Lung (tissue), 12 donors: ENCODE data around the gene MCOLN2. TPM values are rescaled to one million over a fixed set of nuclear protein-coding genes. Genes with fewer than 3 reads are reported as not detected.

Experiments used
- ATAC-seq: fragments of 200-7000 bp; cut with Tn5 transposase; one replicate; pipeline ENCODE4 v1.9.1; 2020; ENCODE audit warnings: moderate number of reproducible peaks; ENCODE audit not compliant: insufficient read depth, low FRiP score
- DNase-seq, 3 donors: peaks; one replicate each; pipeline ENCODE4 v3.0.0-alpha.2; 2013 to 2017
- H3K27ac ChIP-seq, 2 donors: one replicate each; pipeline ENCODE4 v1.5.1; 2013; ENCODE audit warnings: mild to moderate bottlenecking in 2 of 2, moderate library complexity in 2 of 2, control low read depth in 1 of 2, inconsistent platforms in 1 of 2, low read depth in 1 of 2, low read length in 1 of 2
- H3K27me3 ChIP-seq, 3 donors: one replicate each; pipeline ENCODE4 v1.5.1; 2013; ENCODE audit warnings: low read length in 2 of 3; ENCODE audit not compliant: control insufficient read depth in 3 of 3, insufficient read depth in 3 of 3
- H3K36me3 ChIP-seq, 4 donors: one replicate each; pipeline ENCODE4 v1.5.1; 2013; ENCODE audit warnings: low read length in 4 of 4, mild to moderate bottlenecking in 1 of 4, moderate library complexity in 1 of 4; ENCODE audit not compliant: control insufficient read depth in 4 of 4, insufficient read depth in 4 of 4
- H3K4me1 ChIP-seq, 5 donors: one replicate each; pipeline ENCODE4 v1.5.1; 2013; ENCODE audit warnings: low read length in 5 of 5, mild to moderate bottlenecking in 2 of 5, moderate library complexity in 1 of 5; ENCODE audit not compliant: control insufficient read depth in 5 of 5, insufficient read depth in 5 of 5
- H3K4me3 ChIP-seq: one replicate; pipeline ENCODE4 v1.5.1; 2013; ENCODE audit warnings: mild to moderate bottlenecking, control low read depth, moderate library complexity
- H3K9ac ChIP-seq, 2 donors: one replicate each; pipeline ENCODE4 v1.5.1; 2013; ENCODE audit warnings: low read length in 2 of 2, control low read depth in 1 of 2; ENCODE audit not compliant: insufficient read depth in 1 of 2
- H3K9me3 ChIP-seq, 4 donors: one replicate each; pipeline ENCODE4 v1.5.1; 2013; ENCODE audit warnings: low read length in 3 of 4, mild to moderate bottlenecking in 1 of 4, moderate library complexity in 1 of 4; ENCODE audit not compliant: control insufficient read depth in 4 of 4, insufficient read depth in 3 of 4
- WGBS, 2 donors: extraction: QIAGEN DNeasy Blood & Tissue Kit; methylation state at CpG; one replicate each; pipeline ENCODE4 v1.1.7; 2013; 5-methylcytosine and 5-hydroxymethylcytosine counted together
- polyA plus RNA-seq, 2 donors: library from polyadenylated mRNA; stranded (reverse); fragments of 200-250 nt; gene quantifications; one replicate each; pipeline ENCODE4 v1.2.1, GENCODE V29; 2013
- total RNA-seq, 2 donors: library from RNA; depleted of rRNA in 1 of 2; stranded (reverse); fragments of >200 nt in 1 of 2; gene quantifications; one replicate each; pipeline ENCODE4 v1.2.1, GENCODE V29; 2014 to 2021
- TF ChIP-seq, protein P1 (sequence below): IDR thresholded peaks from 2 replicates; pipeline ENCODE4 v1.5.1; 2012; ENCODE audit warnings: mild to moderate bottlenecking; ENCODE audit errors: control extremely low read depth, extremely low read depth
- donor health status: control.
- donor health status: control.
- donor health status: Bipolar disorder and iron deficiency.
- donor health status: healthy.
- donor health status: DM: yes; HTN: yes; CAD: no.

MCOLN2 gene
- total and polyA plus RNA-seq, 4 donors: 4.2 to 17.1 (median 7.4) TPM

DNA sequence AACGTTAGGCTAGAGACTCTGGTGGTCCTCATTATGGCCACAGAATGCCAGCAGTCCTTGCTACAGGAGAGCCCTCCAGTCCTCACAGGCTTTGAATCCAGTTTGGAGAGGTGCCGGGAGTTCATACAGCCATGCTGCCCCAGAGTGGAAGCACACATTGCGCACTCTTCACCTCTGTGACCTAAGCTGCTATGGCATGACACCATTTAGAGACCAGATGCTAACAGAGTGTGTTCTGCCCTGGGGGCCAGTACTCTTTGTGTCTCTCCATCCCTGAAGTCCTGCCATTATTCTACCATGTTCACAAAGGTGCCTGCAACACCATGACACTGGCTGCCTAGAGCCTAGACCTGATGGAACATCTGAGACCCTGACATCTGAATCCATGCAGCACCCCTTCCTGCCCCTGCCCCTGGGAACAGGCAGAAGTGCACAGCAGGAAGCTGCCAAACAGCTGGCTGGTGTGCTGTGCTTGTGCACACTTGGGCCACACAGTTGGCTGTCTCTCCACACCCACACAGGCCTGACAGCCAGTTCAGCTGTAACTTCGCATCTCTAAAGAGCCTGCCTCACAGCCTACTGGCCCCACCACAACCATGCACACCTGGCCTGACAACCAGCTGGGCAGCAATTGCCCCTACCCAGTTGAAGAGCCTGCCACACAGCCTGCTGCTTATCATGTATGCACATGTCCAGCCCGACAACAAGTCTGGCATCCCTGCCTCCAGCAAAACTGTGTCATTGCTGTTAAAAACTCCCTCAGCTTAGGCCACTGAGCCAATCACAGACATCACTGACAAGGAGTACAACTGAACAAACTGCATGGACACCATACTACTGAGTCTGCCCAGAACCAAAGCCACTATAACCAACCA is 49.1 kb downstream of the MCOLN2 start:
- no peaks in the 10 kb centered on the region for H3K36me3 ChIP-seq
- no peak for DNase-seq
- H3K9ac ChIP-seq: no peak overlapping the region
- peaks cover 0 to 4% (median 0%) of the 10 kb centered on the region in 5 donors for H3K4me1 ChIP-seq
- TF ChIP-seq, protein P1, sequence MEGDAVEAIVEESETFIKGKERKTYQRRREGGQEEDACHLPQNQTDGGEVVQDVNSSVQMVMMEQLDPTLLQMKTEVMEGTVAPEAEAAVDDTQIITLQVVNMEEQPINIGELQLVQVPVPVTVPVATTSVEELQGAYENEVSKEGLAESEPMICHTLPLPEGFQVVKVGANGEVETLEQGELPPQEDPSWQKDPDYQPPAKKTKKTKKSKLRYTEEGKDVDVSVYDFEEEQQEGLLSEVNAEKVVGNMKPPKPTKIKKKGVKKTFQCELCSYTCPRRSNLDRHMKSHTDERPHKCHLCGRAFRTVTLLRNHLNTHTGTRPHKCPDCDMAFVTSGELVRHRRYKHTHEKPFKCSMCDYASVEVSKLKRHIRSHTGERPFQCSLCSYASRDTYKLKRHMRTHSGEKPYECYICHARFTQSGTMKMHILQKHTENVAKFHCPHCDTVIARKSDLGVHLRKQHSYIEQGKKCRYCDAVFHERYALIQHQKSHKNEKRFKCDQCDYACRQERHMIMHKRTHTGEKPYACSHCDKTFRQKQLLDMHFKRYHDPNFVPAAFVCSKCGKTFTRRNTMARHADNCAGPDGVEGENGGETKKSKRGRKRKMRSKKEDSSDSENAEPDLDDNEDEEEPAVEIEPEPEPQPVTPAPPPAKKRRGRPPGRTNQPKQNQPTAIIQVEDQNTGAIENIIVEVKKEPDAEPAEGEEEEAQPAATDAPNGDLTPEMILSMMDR: no peak
- ATAC-seq: no peak
- no peak overlapping the region for H3K4me3 ChIP-seq
- H3K27me3 ChIP-seq: no peaks in the 10 kb centered on the region
- no peak overlapping the region for H3K27ac ChIP-seq
- H3K9me3 ChIP-seq: peaks cover 0 to 2% (median 0%) of the 10 kb centered on the region in 4 donors
- 86 to 94% methylated on average over 5 of the region's 5 CpGs for WGBS, 2 donors

DNA sequence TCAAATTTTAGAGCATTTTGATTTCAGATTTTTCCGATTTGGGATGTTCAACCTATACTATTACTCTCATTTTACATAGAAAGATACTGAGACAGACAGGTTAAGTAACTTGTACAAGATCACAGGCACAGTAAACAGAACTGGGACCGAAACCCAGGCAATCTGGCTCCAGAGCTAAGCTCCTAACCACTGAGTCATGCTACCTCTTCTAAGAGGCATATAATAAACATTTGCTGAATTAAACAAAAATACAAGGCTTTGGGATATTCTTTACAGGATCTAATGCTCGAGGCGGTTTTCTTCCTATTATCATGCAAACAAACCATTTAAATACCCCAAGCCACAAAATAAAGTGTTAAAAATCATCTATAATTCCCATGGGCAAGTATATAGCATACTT is 50.3 kb downstream of the MCOLN2 start:
- TF ChIP-seq, protein P1: no peak
- no peak for DNase-seq
- Histone ChIP-seq H3K9me3 (peaks cover 0 to 2% (median 0%) of the 10 kb centered on the region in 4 donors), H3K4me3 (no peak overlapping the region), H3K9ac (no peak overlapping the region), H3K27ac (no peak overlapping the region), H3K36me3 (no peaks in the 10 kb centered on the region), H3K27me3 (no peaks in the 10 kb centered on the region), H3K4me1 (peaks cover 0 to 4% (median 0%) of the 10 kb centered on the region in 5 donors)
- ATAC-seq: no peak
- 94 to 95% methylated on average over 4 of the region's 4 CpGs for WGBS, 2 donors

DNA sequence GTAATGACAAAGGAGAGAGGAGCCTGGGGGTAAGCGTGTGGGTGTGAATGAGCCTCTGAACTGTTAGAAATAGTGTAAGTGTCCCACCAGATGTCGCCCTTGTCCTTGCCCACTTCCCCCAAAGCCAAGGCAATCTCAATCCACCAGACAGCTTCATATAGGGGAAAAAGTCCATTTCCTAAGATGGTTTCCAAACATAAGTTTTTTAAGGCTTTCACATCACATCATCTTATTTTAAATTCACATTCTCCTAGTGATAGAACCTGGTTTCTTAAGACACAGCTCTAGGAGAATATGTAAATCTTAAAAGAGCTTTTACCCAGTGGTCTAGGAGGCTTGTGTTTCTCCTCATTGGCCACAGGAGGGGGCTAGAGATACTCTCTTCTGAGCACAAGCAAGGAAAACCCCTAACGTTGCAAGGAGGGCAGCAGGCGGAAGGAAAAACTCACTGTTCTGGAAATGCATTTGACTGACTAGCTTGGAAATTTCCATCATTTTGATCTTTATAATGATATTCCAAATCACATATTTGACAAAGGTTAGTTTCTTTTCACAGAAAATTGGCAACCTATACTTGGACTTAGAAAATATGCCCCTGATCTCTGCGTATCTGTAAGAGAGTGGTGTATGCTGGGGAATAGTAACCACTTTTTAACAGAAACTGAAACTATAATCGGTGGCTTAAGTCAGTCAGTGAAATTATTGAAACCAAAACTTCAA is 52.0 kb downstream of the MCOLN2 start:
- Histone ChIP-seq H3K4me3 (no peak overlapping the region), H3K36me3 (no peaks in the 10 kb centered on the region), H3K27me3 (no peaks in the 10 kb centered on the region), H3K9me3 (peaks cover 0 to 2% (median 0%) of the 10 kb centered on the region in 4 donors), H3K4me1 (peaks cover 0 to 4% (median 0%) of the 10 kb centered on the region in 5 donors), H3K27ac (no peak overlapping the region), H3K9ac (peak overlapping the region in 1 of 2 donors; percentile 67)
- peak; percentile 99 for ATAC-seq
- TF ChIP-seq, protein P1: peak; percentile 63
- WGBS, 2 donors: 1 to 2% methylated on average over 6 of the region's 6 CpGs
- DNase-seq: peak; percentile 77 to 98 (median 97)
